Upper lobe of right lung (tissue), 1 donor: Measurements from ENCODE around the gene ABCC11. TPM values are rescaled to one million over a fixed set of nuclear protein-coding genes. Genes with fewer than 3 reads are reported as not detected.

Experiments used
- ATAC-seq: fragments of 200-7000 bp; cut with Tn5 transposase; one replicate; pipeline ENCODE4 v1.9.1; 2020; ENCODE audit warnings: mild to moderate bottlenecking, moderate library complexity
- DNase-seq: peaks from one replicate; pipeline ENCODE4 v3.0.0-alpha.2; 2020
- H3K27ac ChIP-seq: fragments of 200-600 bp; one replicate; pipeline ENCODE4 v1.8.0; 2022
- H3K27me3 ChIP-seq: fragments of 200-600 bp; one replicate; pipeline ENCODE4 v1.8.0; 2022; ENCODE audit warnings: mild to moderate bottlenecking
- H3K36me3 ChIP-seq: fragments of 200-600 bp; one replicate; pipeline ENCODE4 v1.8.0; 2022
- H3K4me1 ChIP-seq: fragments of 200-600 bp; one replicate; pipeline ENCODE4 v1.8.0; 2022
- H3K4me3 ChIP-seq: fragments of 200-600 bp; one replicate; pipeline ENCODE4 v1.8.0; 2022; ENCODE audit warnings: mild to moderate bottlenecking
- H3K9me3 ChIP-seq: fragments of 200-600 bp; one replicate; pipeline ENCODE4 v1.8.0; 2022
- CTCF ChIP-seq: fragments of 200-600 bp; IDR thresholded peaks from one replicate; pipeline ENCODE4 v1.8.0; 2022; ENCODE audit warnings: antibody characterized with exemption
- intact Hi-C: fragments of 100-400 bp; cut with DNase I; formaldehyde crosslinking; loops from one replicate; pipeline ENCODE4 v1.11.0; 2022
- total RNA-seq: library from RNA; stranded (reverse); fragmentation: NEBNext Ultra II Directional; extraction: Animal tissue kit (Norgen Biotek cat#: 25700); gene quantifications from one replicate; pipeline ENCODE4 v1.2.1, GENCODE V29; 2021
- donor health status: DM: no; HTN: yes; CAD: no; lungs with severe emphysema.

Gene ABCC11
- total RNA-seq, 1 donor from 2014 or later, result not detected

DNA sequence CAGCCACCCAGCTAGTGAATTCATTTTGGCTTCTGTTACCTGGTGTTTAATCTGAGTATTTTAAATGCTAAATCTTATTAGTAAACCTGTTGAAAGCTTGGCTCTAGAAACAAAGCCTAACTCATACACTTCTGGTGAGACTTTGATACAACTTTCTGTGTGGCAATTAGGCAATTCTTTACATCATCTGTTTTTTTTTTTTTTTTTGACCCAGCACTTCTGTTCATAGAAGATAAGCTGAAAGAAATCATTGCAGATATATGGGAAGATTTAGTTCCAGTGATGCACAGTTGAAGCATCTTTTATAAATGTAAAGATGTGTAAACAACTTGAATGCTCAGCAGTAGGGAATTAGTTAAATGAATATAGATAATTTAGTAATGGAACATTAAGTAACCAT lies 21.7 kb upstream of the ABCC11 start:
- TF ChIP-seq CTCF, result no peak
- Histone ChIP-seq H3K9me3 (no peaks in the 10 kb centered on the region), H3K4me1 (no peaks in the 10 kb centered on the region), H3K27me3 (no peaks in the 10 kb centered on the region), H3K36me3 (peaks cover 64% of the 10 kb centered on the region), H3K4me3 (no peak overlapping the region), H3K27ac (no peak overlapping the region)
- DNase-seq (no peak), ATAC-seq (no peak)
- intact Hi-C loops, result no loop called here

GRCh38 chr16:48262631-48263030 lies 15.3 kb upstream of the ABCC11 start:
- Histone ChIP-seq H3K9me3 (no peaks in the 10 kb centered on the region), H3K27me3 (no peaks in the 10 kb centered on the region), H3K36me3 (peaks cover 86% of the 10 kb centered on the region), H3K4me3 (no peak overlapping the region), H3K4me1 (no peaks in the 10 kb centered on the region), H3K27ac (no peak overlapping the region)
- ATAC-seq (no peak), DNase-seq (no peak)
- intact Hi-C loops, result no loop called here
- no peak for TF ChIP-seq CTCF

GRCh38 chr16:48261569-48261968 lies 14.2 kb upstream of the ABCC11 start:
- no peak overlapping the region for H3K27ac ChIP-seq
- no peak for ATAC-seq
- no peaks in the 10 kb centered on the region for H3K4me1 ChIP-seq
- DNase-seq, result no peak
- no peaks in the 10 kb centered on the region for H3K27me3 ChIP-seq
- no peaks in the 10 kb centered on the region for H3K9me3 ChIP-seq
- intact Hi-C loops, result no loop called here
- no peak for TF ChIP-seq CTCF
- H3K36me3 ChIP-seq, result peaks cover 89% of the 10 kb centered on the region
- H3K4me3 ChIP-seq, result no peak overlapping the region

- H3K9me3 ChIP-seq, result no peaks in the 10 kb centered on the region
- peaks cover 95% of the 10 kb centered on the region for H3K36me3 ChIP-seq
- peaks cover 2% of the 10 kb centered on the region for H3K4me1 ChIP-seq
- intact Hi-C loops, result no loop called here
- no peak overlapping the region for H3K27ac ChIP-seq
- H3K4me3 ChIP-seq, result no peak overlapping the region
- no peak for TF ChIP-seq CTCF
- ATAC-seq, result no peak
- no peaks in the 10 kb centered on the region for H3K27me3 ChIP-seq
- no peak for DNase-seq
These were observed 9.3 kb upstream of the ABCC11 start for GRCh38 chr16:48256579-48257177.

- H3K4me3 ChIP-seq, result no peak overlapping the region
- no peak for TF ChIP-seq CTCF
- DNase-seq, result no peak
- intact Hi-C loops, result no loop called here
- H3K27ac ChIP-seq, result no peak overlapping the region
- no peaks in the 10 kb centered on the region for H3K27me3 ChIP-seq
- ATAC-seq, result peak; percentile 85
- H3K9me3 ChIP-seq, result no peaks in the 10 kb centered on the region
- peaks cover 10% of the 10 kb centered on the region for H3K4me1 ChIP-seq
- peaks cover 50% of the 10 kb centered on the region for H3K36me3 ChIP-seq
These were observed 4.7 kb upstream of the ABCC11 start for GRCh38 chr16:48252013-48252412.
